Measurements from ENCODE around the gene GZMH. TPM values are rescaled to one million over a fixed set of nuclear protein-coding genes. Genes with fewer than 3 reads are reported as not detected.
"Not testable (repeated sequence)": the region's sequence is repeated elsewhere in the genome, so short reads cannot be mapped to it uniquely, and the experiment has no call there.

The GZMH gene
- total and polyA plus RNA-seq, 2 of the 8 experiments (the other 6 are each of a cell fraction or from before 2014, with no cell fraction given) = not detected

GRCh38 chr14:24591004-24591403 is 18.5 kb downstream of the GZMH start:
- H4K91ac ChIP-seq (replicated peaks; ENCODE audit: insufficient read length, low read length); POLR2A ChIA-PET (ENCODE audit: partially characterized antibody); H3K27ac ChIP-seq (ENCODE audit: low read depth, low read length); H2BK12ac ChIP-seq (ENCODE audit: low read depth, low read length); H3K14ac ChIP-seq (ENCODE audit: insufficient read length); H2BK120ac ChIP-seq (replicated peaks; ENCODE audit: low read depth, low read length); H2BK20ac ChIP-seq (ENCODE audit: low read length); H2AFZ ChIP-seq (ENCODE audit: low read length); FAIRE-seq; H3K4me1 ChIP-seq (replicated peaks in 1 of 4; ENCODE audit: control insufficient read depth in 3 of 4, insufficient read depth in 4 of 4, low read length in 3 of 4); CTCF ChIA-PET (ENCODE audit: partially characterized antibody); H3K79me2 ChIP-seq (ENCODE audit: control insufficient read depth in 1 of 2, insufficient read depth in 2 of 2, low read length in 2 of 2); H2BK5ac ChIP-seq (ENCODE audit: low read depth, low read length); H3K79me1 ChIP-seq (ENCODE audit: low read depth, low read length); H4K5ac ChIP-seq (ENCODE audit: insufficient read length, low read depth, low read length); H4K8ac ChIP-seq (ENCODE audit: extremely low read depth, insufficient read depth, low read length); H3K4me3 ChIP-seq (ENCODE audit: extremely low read depth in 1 of 4, insufficient read depth in 2 of 4, low read depth in 3 of 4, low read length in 4 of 4); H3K56ac ChIP-seq (replicated peaks; ENCODE audit: insufficient read length, low read depth, low read length); H3K18ac ChIP-seq (ENCODE audit: extremely low read depth, low read length); H4K20me1 ChIP-seq (replicated peaks in 1 of 2; ENCODE audit: control insufficient read depth in 1 of 2, insufficient read depth in 2 of 2, low read length in 2 of 2); H3K27me3 ChIP-seq (replicated peaks in 1 of 4; ENCODE audit: control insufficient read depth in 3 of 4, extremely low read depth in 1 of 4, insufficient read depth in 3 of 4, low read length in 3 of 4); H3K4ac ChIP-seq (replicated peaks; ENCODE audit: insufficient read length, low read depth, low read length); H3K9ac ChIP-seq (replicated peaks in 1 of 4; ENCODE audit: extremely low read depth in 1 of 4, low read depth in 3 of 4, low read length in 3 of 4); H3K36me3 ChIP-seq (ENCODE audit: control insufficient read depth in 2 of 4, insufficient read depth in 4 of 4, low read length in 3 of 4); DNase-seq (ENCODE audit: low read depth in 1 of 2, low spot score in 2 of 2); H3K4me2 ChIP-seq (ENCODE audit: insufficient read depth in 1 of 2, low read depth in 2 of 2, low read length in 2 of 2); H2AK5ac ChIP-seq (ENCODE audit: low read depth, low read length); H3K23ac ChIP-seq (ENCODE audit: insufficient read length); H2BK15ac ChIP-seq (ENCODE audit: low read length); H3K23me2 ChIP-seq (ENCODE audit: low read depth, low read length): not testable (repeated sequence)
- H3K9me3 ChIP-seq (ENCODE audit: insufficient read depth in 2 of 2, low read depth in 1 of 2, low read length in 1 of 2) = peaks cover 18 to 22% of the 10 kb centered on the region in 2 experiments
- WGBS, 2 experiments (ENCODE audit: extremely low coverage in 1 of 2, insufficient coverage in 1 of 2, insufficient read length in 1 of 2, insufficient replicate concordance in 2 of 2, low coverage in 1 of 2, low lambda C conversion rate in 2 of 2, missing lambda C conversion rate in 1 of 2) = 76% methylated on average over 2 of the region's 2 CpGs; no CpG with 5 or more reads in 1 of the 2 experiments

- CTCF ChIA-PET (ENCODE audit: partially characterized antibody); FAIRE-seq: not testable (repeated sequence)
- 89% methylated on average over 3 of the region's 3 CpGs; no CpG with 5 or more reads in 1 of the 2 experiments for WGBS, 2 experiments (ENCODE audit: extremely low coverage in 1 of 2, insufficient coverage in 1 of 2, insufficient read length in 1 of 2, insufficient replicate concordance in 2 of 2, low coverage in 1 of 2, low lambda C conversion rate in 2 of 2, missing lambda C conversion rate in 1 of 2)
Observed at GRCh38 chr14:24584402-24584801, 25.1 kb downstream of the GZMH start.

More at GRCh38 chr14:24584402-24584801, 25.1 kb downstream of the GZMH start:
- H3K79me2 ChIP-seq (ENCODE audit: control insufficient read depth in 1 of 2, insufficient read depth in 2 of 2, low read length in 2 of 2); H4K20me1 ChIP-seq (replicated peaks in 1 of 2; ENCODE audit: control insufficient read depth in 1 of 2, insufficient read depth in 2 of 2, low read length in 2 of 2); H2BK5ac ChIP-seq (ENCODE audit: low read depth, low read length); H3K4ac ChIP-seq (replicated peaks; ENCODE audit: insufficient read length, low read depth, low read length); H3K4me2 ChIP-seq (ENCODE audit: insufficient read depth in 1 of 2, low read depth in 2 of 2, low read length in 2 of 2); H2BK20ac ChIP-seq (ENCODE audit: low read length); H3K79me1 ChIP-seq (ENCODE audit: low read depth, low read length); H3K4me1 ChIP-seq (replicated peaks in 1 of 4; ENCODE audit: control insufficient read depth in 3 of 4, insufficient read depth in 4 of 4, low read length in 3 of 4); H2BK15ac ChIP-seq (ENCODE audit: low read length); H3K18ac ChIP-seq (ENCODE audit: extremely low read depth, low read length); H3K27ac ChIP-seq (ENCODE audit: low read depth, low read length); POLR2A ChIA-PET (ENCODE audit: partially characterized antibody); H3K27me3 ChIP-seq (replicated peaks in 1 of 4; ENCODE audit: control insufficient read depth in 3 of 4, extremely low read depth in 1 of 4, insufficient read depth in 3 of 4, low read length in 3 of 4); H3K23me2 ChIP-seq (ENCODE audit: low read depth, low read length); H2BK12ac ChIP-seq (ENCODE audit: low read depth, low read length); H4K5ac ChIP-seq (ENCODE audit: insufficient read length, low read depth, low read length); H4K8ac ChIP-seq (ENCODE audit: extremely low read depth, insufficient read depth, low read length); H3K23ac ChIP-seq (ENCODE audit: insufficient read length); H2AFZ ChIP-seq (ENCODE audit: low read length); H2BK120ac ChIP-seq (replicated peaks; ENCODE audit: low read depth, low read length); H3K9ac ChIP-seq (replicated peaks in 1 of 4; ENCODE audit: extremely low read depth in 1 of 4, low read depth in 3 of 4, low read length in 3 of 4); H2AK5ac ChIP-seq (ENCODE audit: low read depth, low read length); H3K36me3 ChIP-seq (ENCODE audit: control insufficient read depth in 2 of 4, insufficient read depth in 4 of 4, low read length in 3 of 4); H3K56ac ChIP-seq (replicated peaks; ENCODE audit: insufficient read length, low read depth, low read length); H3K14ac ChIP-seq (ENCODE audit: insufficient read length); DNase-seq (ENCODE audit: low read depth in 1 of 2, low spot score in 2 of 2); H3K4me3 ChIP-seq (ENCODE audit: extremely low read depth in 1 of 4, insufficient read depth in 2 of 4, low read depth in 3 of 4, low read length in 4 of 4); H4K91ac ChIP-seq (replicated peaks; ENCODE audit: insufficient read length, low read length): not testable (repeated sequence)
- peaks cover 9 to 16% of the 10 kb centered on the region in 2 experiments for H3K9me3 ChIP-seq (ENCODE audit: insufficient read depth in 2 of 2, low read depth in 1 of 2, low read length in 1 of 2)
